ENCODE results near the gene ODAD4. TPM values are rescaled to one million over a fixed set of nuclear protein-coding genes. Genes with fewer than 3 reads are reported as not detected.

ODAD4 gene
- total RNA-seq, 1 donor from 2014 or later, result not detected

DNA sequence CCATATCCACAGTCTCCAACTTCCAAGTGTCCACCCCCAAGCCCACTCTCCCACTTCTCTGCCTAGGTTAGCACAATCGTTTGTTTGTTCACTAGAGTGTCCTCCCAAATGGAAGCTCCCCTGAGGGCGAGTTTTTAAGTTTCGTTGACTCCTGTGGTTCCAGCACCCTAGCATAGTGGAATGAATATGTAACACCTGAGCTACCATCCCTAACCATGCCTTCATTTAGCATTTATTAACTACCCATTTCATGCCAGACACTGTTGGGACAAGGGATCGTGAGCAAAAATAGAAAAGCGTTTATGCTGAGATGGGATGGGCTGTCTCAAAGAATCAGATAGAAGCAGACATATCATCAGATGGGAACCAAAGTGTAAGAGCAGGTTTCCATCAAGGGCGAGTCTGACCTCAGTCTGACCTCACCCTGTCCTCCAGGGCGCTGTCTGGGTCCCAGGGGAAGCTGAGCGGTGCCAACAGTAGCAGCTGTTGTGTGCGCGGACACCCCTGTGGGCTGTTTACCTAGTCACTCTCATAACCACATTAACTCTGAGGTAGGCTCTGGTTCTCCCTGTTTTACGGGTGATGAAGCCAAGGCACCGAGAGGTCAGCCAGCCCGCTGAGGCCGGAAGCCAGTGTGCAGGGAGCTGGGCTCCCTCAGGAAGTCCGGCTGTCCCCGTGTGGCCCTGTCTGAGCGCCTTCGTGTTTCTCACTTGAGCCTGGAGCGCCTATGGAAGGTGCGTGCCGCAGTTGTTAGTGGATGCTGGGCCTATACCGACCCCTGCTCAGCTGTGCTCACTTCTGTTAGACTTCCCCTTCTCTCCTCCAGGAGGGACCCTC lies 42.4 kb downstream of the ODAD4 start:
- peak; percentile 72 for ATAC-seq

DNA sequence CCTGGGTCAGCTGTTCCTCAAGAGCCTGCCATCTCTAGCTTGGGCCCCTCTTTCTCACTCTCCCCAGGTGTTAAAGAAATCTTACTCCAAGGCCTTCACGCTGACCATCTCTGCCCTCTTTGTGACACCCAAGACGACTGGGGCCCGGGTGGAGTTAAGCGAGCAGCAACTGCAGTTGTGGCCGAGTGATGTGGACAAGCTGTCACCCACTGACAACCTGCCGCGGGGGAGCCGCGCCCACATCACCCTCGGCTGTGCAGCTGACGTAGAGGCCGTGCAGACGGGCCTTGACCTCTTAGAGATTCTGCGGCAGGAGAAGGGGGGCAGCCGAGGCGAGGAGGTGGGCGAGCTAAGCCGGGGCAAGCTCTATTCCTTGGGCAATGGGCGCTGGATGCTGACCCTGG lies 43.0 kb downstream of the ODAD4 start:
- no peak for ATAC-seq

DNA sequence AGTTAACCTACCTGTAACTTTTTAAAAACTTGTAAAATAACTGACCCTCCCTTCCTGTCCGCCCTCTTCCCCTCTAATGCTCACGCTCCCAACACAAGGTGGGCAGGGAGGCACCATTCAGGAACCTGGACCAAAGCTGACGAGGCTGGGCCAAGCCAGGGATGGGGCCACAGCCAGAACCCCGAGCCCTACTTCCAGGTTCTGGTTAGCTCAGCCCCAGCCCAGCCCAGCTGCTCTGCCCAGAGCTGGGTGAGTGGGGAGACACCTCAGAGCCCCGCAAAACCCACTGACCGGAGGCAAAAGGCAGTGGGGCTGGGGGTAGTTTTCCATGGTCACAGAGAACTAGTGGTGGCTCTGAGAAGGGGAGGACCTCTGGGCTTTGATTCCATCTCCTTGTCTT lies 43.6 kb downstream of the ODAD4 start:
- ATAC-seq, result no peak

DNA sequence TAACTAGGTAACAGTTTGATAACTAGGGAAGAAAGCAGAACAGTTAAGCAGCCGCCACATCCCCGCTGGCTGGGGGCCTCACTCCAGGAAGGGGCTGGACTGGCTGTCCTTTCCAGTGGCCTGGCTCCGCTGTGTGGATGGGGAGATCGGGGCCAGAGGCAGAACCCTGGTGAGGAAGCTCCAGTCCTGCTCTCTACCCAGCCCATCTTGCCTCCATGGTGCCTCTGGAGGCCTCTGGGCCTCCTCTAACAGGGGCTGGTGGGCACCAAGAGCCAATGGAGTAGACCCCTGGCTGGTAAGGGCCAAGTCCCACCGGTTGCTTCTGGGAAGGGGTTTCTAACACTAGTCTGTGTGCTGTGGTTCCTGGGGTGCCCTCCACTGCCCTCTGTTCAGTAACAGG lies 44.2 kb downstream of the ODAD4 start:
- no peak for ATAC-seq

DNA sequence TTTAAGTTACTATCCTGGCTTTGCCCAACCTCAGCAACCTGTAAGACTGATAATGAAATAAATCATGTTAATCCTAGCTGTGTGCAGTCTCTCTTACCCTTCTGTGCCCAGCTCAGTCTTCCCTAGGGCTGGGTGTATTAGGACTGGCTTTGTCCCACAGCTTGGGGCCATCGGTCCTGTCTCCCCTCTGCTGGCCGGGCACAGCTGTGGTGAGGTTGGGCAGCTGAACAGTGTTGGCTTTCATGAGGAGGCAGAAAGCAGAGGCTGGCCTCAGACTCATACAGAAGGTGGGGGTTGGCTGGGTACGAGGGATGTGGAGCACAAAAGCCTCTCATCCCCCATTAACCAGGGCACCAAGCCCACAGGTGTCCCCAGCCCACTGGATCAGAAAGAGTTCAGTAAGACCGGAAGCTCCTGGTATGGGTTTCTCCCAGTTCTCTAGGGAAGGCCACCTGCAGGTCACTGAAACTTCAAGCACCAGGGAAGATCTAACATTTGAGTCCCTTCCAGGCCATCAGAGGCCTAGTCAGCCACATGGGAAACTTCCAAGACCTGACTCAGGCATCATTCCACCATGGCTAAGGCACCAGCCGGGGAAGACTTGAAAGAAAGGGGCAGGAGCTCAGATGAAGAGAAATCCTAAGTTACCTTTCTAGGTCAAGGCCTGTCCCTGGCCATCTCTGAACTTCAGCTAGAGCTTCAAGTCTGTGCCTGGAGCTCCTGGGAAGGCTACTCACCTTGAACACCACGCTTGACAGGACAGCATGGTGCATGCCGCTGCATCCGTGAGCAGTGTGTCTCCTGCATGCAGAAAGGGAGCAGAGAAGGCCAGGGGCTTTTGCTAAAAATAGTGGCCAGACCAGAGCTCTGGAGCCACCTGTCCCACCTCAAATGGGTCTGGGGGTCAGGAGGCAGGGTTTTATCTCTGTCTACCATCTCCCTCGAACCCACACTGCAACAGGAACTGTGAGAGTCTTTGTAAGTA lies 45.0 kb downstream of the ODAD4 start:
- ATAC-seq, result no peak

DNA sequence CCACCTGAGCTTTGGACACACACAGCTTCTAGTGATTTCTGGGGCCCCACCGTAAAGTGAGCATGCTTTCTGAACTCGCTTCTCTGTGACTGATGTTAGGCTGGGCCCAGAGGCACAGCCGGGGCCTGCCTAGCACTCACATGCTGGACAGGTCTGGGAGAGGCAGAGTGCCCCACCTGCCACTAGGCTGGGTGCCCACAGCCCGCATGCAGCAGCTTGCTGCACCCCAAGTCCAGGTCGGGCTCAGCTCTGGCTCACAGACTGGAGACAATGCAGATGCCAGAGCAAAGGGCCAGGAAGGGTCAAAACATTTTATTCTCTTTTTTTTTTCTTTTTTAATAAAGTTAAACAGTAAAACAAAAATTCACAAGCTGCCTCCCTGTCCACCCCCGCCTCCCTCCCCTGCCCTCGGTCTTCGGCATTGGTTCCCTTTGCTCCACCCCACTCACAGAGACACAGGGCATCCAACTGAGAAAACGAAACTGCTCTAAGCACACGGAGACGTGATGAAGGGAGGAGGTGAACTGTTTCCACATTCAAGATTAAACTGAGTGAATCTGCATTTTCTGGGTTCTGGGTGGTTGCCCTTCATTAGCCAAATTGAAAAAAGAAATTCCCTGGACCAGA lies 45.8 kb downstream of the ODAD4 start:
- ATAC-seq, result peak; percentile 79

DNA sequence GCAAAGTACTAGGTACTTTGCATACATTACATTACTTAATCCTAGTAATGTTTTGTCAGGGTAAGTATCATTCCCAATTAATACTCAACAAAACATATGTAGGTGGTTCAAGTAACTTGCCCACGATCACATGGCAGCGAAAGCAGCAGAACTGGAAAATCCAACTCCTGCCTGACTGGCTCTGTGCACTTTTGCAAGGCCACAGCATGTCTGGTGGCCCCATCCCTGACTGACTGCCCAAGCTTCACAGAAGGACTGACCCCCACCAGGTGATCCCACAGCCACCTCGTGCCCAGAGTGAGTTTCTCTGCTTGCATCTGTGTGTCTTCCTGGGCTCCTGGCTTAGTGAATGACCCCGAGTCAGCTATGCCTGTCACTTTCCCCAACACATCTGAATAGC lies 47.6 kb downstream of the ODAD4 start:
- peak; percentile 52 for ATAC-seq

DNA sequence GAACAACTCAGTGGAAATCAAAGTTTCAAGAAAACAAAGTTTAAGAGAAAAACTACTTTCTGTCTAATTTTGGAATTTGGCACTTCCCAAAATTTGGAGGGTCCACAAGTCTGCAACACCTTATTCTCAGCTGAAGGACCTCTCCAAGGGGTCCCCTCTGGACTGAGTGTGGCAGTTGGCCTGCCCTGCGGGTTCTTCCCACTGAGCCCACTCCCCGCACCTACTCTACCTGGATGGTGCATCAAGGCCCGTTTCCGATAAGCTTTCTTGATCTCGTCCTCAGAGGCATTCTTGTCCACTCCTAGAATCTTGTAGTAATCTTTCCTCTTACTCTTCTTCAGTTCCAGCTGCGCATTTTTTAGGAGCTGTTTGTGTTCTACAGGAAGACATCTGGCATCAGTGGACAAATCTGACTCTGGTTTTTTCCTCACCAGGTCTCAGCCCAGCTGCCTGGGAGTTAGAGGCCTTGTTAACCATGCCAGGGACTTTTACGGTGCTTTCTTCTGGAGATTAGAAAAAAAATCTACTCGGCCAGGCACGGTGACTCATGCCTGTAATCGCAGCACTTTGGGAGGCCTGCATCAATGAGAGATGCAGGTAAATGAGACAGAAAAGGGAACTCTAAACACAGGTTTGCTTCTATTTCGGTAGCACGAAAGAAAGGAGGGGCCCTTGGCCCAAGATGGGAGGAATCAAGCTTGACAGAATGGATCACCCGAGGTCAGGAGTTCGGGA lies 51.8 kb downstream of the ODAD4 start:
- ATAC-seq, result peak; percentile 49

DNA sequence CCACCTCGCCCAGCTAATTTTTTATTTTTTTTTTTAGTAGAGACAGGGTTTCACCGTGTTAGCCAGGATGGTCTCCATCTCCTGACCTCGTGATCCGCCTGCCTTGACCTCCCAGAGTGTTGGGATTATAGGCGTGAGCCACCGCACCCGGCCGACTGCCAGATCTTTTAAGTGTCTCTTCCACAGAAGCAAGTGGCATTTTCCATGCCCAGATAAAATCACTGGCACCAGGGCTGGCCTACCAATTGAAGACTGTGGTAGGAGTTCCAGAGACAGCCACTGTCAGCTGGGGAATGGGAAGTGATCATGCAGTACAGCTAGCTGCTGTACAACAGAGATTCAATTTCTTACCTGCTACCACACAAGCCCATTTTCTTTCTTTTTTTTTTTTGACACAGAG lies 54.0 kb downstream of the ODAD4 start:
- ATAC-seq, result no peak

DNA sequence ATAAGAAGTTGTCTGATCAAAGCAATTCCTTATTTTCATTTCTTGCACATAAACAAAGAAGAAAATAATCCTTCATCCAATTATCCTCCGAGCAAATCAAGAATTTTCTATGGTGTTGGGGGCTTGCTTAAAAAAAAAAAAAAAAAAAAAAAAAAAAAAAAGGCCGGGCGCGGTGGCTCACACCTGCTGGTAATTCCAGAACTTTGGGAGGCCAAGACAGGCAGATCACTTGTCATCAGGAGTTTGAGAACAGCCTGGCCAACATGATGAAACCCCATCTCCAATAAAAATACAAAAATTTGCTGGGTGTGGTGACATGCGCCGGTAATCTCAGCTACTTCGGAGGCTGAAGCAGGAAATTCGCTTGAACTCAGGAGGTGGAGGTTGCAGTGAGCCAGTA lies 55.5 kb downstream of the ODAD4 start:
- ATAC-seq, result no peak

DNA sequence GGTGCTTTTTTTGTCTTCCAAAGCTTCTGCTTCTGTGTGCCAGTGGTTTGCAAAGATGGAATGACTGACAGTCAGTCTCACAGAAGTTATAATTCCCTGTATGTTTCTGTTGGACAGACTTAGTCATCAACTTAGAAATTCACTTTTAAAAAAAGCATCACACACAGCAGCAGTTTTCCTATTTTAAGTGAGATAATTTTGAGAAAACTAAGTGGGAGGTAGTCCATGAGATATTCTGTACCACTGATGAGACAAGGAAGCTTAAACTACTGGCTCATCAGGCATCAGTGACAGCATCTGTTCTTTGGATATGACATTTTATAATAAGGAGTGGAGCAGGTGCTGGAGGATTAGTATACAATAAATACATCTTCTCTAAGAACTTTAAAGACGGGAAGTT lies 56.2 kb downstream of the ODAD4 start:
- ATAC-seq, result no peak

DNA sequence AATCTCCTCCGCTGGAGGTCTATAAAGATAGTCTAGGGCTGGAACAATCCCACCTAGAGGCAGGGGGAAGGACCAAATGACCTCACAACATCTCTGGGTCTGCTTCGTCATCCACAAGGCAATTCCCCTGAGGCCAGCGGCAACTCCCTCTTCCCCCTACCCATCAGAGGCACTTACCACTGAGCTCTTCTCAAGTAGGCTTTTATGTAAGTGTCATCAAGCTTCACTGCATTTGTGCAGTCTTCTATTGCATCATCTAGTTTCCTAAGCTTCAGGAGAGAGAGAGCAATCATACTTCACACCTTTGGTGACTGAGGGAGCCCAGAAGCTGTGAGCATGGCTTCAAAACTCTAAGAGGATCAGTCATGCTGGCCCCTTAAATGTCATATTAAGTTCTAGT lies 57.2 kb downstream of the ODAD4 start:
- ATAC-seq, result peak; percentile 30

DNA sequence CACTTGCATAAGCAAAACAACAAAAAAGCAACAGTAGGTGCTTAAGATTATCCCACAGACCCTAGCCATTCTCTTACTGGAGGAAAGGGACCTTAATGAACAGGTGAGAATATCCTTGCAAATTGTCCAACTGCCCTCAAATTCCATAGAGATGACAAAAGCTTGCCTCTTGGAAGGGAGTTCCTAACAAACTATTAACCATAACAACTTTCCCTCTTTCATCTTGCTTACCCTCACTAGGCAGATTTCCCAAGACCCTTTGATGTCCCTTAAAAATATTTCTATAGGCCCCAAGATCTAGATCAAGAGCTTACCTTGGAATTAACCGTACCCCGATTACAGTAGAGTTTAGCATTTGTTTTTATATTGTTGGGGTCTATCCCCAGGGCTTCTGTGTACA lies 58.0 kb downstream of the ODAD4 start:
- no peak for ATAC-seq

DNA sequence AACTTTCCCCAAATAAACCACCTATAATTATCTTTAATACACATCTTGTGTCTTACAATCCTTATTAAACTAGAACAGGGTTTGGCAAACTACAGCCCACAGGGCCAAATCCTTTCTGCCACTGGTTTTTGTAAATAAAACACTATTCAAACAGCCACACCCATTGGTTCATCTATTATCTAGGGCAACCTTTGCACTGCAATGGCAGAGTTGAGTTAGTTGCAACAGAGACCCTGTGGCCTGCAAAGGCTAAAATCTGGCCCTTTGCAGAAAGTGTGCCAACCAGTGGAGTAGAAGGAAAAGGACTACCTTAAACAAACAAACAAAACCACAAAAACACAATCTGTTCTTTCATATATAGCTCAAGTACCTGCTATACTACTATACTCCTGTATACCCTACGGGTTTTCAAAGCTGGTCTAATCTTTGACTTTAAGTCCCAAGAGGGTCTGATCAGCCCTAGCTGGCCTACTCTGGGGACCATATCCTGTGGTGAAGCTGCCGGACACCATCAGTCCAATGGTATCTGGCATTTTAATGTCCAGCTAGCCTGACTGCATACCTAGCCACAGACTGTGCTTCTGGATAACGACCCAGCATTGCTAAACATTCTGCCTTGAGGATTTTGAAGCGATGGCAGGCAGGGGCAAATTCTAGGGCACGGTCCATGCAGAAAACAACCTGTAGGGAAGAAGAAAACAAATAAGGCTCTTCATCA lies 59.4 kb downstream of the ODAD4 start:
- ATAC-seq, result no peak

DNA sequence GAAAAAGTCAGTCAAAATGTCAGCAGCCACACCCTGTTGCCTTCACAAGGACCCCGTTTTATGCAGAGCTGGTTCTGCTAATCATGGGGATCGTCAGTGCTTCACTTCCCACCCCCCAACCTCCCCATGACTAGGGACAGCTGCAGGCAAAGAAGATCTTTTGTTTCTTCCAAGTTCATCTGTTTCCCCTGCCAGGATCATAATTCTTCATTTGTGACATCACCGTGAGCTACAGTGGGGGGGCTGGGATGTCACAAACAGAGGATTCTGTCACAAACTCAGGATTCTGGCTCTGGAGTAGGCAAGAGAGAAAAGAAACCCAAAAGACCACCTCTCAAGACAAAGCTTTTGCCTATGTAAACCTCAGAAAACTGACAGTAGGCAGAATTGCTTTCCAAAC lies 62.2 kb downstream of the ODAD4 start:
- ATAC-seq, result no peak

DNA sequence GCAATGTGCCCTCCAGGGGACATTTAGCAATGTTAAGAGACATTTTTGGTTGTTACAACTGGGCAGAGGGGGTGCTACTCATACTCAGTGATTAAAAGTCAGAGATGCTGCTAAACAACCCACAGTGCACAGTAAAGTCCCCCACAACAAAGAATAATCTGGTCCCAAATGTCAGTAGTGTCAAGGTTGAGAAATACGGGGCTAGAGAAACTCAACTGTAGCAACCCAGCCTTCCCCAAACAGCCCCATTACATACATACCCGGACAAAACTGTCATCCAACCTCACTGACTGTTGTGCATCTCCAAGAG lies 66.4 kb downstream of the ODAD4 start:
- no peak for ATAC-seq

DNA sequence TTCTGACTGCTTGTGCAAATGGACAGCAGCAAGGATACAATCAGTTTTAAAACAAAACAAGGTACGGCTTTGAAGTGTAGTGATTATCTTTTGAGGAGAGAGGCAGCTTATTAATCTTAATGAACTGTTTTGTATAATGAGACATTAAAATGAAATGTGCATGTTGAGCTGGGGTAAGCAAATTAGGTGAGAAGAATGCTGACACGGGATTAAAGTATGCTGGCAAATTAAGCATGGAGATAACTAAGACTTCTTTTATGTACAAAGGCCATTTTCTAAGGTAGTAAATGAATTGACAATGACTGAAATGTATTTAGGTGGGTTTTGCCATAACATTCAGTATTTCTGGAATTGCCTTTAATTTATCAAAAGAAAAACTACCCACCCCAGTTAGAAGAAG lies 68.1 kb downstream of the ODAD4 start:
- ATAC-seq, result no peak

DNA sequence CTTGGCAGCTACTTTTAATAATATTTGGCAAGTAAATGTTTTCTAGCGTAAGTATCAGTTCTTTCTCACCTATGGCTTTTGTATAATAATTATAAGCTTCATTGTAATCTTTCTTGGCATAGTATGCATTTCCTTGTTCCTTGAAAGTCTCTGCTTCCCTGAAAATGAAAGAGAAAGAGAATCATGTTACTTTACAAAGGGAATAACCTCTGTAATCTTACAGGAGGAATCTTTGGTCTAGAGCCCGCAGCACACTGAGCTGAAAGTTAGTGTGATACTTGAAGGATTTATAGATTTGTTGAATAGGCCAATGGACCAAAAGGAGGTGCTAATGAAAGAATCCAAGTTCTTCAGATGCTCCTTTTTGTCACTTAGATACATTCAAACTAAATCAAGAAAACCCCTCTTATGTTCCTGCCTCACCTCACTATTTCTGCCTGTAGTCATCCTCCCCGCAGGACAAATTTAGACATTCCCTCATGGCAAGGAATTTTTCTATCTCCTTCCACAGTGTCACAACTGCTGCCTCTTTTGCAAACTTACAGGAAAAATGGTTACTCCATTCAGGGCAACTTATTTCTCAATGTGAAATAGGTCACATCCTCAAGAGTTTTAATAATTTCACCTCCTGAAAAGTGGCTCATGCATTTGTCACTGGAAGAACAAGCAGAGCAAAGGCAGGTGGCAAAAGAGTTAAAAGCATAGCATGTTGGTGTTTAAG lies 70.2 kb downstream of the ODAD4 start:
- peak; percentile 26 for ATAC-seq

DNA sequence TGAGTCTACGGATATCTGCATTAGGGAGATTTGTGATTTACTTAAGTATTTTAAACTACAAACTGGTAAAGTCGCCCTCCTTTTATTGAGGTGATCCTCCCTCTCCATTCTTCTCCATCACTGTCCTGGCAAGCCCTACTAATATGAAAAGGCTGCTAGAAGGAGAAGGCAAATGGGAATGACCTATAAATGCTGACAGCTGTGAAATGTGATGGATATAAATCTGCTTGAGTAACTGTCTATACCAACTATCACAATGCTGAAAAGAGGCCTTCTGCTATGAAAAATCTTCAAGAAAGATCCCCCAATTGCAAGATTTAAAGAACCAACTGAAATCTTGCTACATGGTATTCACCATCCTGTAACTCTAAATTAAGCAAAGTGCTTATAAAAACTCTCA lies 71.3 kb downstream of the ODAD4 start:
- no peak for ATAC-seq

DNA sequence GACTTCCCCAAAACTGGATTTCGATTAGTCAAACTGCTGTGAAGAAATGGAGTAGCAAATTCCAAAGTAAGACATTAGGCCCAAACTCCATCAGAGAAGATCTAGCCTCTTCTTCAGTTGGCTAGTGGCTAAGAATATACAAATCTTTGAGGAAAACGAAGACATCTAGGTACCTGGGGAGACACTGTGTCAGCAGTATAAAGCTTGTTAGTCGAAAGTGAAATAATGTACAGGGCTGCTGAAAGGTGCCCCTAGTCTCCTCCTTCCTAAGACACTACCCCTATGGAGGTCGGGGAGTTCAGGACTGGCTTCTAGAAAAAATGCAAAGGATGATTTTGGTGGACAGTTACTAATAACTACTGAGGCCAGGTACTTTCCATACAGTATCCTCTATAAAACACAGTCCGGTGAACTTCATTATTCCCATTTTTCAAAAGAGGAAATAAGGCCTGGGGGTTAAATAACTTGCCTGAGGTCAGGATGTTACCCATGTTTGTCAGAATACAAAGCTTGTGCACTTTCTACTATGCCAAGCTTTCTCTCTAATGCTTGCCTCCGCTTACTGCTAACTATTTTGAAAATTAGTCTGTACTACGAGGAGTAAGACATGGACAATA lies 71.9 kb downstream of the ODAD4 start:
- no peak for ATAC-seq

DNA sequence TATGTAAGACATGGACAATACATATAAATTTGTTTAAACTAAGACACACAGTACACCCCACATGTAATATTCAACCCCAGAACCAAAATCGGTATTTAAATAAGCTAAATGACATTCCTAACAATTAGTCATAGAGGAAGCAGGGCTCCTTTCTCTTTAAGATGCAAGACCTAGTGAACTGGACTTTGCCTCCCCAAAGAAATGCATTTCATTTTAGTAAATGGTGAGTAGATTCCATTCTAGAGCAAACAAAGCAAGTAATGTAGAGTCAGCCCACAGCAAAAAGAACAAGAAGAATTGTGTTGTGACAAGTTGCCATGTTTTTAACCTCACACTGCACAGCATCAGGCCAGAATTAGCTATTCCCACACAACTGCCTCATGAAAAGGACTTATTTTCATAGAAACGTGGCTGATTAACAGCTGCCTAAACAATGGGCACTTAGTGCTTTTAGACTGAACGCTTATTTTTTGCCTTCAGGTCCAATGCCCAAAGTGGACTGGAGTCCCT lies 72.4 kb downstream of the ODAD4 start:
- ATAC-seq, result no peak
